ELF-1 (cell line): ENCODE measurements around the gene GMEB2.
"Not testable (repeated sequence)": the region's sequence is repeated elsewhere in the genome, so short reads cannot be mapped to it uniquely, and the experiment has no call there.

Experiments
- DNase-seq: peaks from one replicate; pipeline ENCODE4 v3.0.0-alpha.2; 2016; ENCODE audit warnings: low read depth, low spot score

The GMEB2 gene, protein sequence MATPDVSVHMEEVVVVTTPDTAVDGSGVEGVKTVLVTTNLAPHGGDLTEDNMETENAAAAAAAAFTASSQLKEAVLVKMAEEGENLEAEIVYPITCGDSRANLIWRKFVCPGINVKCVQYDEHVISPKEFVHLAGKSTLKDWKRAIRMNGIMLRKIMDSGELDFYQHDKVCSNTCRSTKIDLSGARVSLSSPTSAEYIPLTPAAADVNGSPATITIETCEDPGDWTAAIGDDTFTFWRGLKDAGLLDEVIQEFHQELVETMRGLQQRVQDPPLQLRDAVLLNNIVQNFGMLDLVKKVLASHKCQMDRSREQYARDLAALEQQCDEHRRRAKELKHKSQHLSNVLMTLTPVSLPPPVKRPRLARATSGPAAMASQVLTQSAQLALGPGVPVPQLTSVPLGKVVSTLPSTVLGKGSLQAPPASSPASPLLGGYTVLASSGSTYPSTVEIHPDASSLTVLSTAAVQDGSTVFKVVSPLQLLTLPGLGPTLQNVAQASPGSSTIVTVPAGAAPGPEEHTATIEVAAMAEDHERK

DNA sequence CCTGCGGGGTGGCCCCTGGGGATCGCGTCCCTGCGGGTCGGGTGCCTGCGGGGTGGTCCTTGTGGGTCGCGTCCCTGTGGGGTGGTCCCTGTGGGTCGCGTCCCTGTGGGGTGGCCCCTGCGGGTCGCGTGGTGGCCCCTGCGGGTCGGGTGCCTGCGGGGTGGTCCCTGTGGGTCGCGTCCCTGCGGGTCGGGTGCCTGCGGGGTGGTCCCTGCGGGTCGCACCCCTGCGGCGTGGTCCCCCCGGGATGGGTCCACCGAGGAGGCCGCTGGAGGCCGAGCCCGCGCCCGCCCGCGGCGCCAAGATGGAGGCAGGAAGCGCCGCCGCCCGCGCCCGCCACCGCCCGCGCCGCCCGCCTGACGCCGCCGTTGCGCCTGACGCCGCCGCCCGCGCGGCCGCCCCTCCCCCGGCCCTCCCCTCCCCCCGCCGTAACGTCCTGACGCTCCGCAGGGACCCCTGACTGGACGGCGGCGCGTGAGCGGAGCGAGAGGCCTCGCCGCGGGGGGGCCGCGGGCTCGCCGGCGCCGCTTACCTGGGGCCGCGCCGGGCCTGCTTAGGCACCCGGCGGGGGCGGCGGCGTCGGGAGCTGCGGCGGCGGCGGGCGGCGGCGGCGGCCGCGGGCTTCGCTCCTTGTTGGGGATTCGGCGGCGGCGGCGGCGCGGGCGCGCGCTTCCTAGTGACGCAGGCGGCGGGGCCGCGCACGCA lies at the start of gene GMEB2:
TSS of gene GMEB2 (minus strand) at position 678 of the 705 bp plus-strand sequence. CDS start 7,704 bp downstream, outside the sequence.
- DNase-seq, result no peak

DNA sequence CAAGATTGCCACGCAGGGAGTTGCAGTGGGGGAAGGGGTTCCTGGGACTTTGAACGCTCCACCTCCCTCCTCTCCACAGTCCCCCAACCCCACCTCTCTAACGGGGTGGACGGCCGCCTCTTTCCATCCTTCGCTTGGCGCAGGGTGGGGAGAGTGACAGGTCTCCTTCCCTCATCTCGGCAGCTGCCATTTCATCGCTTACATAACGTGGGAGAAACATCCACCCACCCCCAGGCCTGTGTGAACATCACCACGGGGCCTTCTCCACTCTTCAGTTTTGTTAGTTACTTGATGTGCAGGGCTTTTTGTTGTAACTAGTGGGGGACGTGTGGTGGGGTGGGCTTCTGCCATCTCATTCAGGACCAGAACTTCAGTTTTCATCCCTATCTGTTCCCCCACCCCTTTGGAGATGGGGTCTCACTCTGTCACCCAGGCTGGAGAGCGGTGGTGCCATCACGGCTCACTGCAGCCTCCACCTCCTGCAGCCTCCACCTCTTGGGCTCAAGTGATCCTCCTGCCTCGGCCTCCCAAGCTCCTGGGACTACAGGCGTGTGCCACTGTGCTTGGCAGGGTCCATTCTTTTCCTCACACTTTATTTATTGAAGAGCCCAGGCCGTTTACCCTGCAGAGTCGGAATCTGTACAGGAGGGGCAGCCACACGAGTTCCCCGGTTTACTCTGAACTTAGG lies 48.9 kb upstream of the GMEB2 start:
- DNase-seq, result no peak

DNA sequence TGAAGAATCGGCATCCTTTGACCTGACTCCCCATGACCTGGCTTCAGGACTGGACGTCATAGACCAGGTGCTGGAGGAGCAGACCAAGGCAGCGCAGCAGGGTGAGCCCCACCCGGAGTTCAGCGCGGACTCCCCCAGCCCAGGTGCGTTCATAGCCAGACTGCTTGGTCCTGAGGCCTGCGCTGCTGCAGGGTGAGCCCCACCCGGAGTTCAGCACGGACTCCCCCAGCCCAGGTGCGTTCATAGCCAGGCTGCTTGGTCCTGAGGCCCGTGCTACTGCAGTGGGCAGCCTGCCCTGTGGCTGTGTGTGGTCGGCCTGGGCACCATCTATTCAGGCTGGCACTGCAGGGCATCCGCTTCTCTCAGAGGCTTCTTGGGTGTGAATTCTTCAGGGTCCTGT lies 47.0 kb upstream of the GMEB2 start:
- DNase-seq, result no peak

DNA sequence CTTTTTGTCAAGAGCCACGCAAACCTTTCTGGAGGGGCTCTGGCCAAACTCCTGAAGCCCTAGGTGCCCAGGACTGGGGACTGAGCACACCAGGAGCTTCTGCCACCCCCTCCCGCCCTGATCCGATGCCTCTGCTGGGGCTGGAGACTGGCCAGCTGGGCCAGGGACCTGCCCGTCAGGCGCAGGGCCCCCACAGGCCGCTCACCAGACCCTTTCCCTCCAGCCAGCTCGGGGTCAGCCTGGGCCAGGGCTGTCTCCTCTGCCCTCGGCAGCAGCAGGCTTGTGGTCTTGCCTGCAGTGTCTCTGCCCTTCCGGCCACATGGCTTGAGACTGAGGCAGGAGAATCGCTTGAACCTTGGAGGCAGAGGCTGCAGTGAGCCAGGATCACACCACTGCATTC lies 45.8 kb upstream of the GMEB2 start:
- no peak for DNase-seq

DNA sequence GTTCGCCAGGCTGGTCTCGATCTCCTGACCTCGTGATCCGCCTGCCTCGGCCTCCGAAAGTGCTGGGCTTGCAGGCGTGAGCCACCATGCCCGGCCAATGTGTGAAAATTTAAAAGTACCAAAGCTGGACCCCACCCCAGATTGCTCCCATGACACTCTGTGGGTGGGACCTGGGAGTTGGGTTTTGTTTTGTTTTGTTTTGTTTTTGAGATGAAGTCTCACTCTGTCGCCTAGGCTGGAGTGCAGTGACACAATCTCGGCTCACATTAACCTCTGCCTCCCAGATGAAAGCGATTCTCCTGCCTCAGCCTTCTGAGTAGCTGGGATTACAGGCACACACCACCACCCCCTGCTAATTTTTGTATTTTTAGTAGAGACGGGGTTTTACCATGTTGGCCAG lies 44.8 kb upstream of the GMEB2 start:
- DNase-seq, result not testable (repeated sequence)

DNA sequence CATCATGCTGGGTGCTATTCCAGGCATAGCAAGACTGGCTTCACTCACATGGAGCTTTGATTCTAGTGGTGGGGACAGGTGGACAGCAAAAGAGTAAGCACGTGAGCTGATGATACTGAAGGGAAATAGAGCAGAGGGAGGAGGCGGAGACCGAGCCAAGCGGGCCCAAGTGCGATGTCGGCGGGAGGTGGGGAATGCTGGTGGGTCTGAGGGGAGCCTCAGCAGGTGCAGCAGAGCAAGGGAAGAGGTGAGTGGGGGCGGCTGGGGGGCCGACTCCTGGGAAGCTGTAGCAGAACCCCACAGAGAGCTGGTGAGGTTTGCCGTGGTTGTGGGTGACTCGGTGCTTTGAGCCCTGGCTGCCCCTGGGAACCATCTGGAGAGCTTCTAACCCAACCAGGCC lies 41.5 kb upstream of the GMEB2 start:
- DNase-seq, result no peak

DNA sequence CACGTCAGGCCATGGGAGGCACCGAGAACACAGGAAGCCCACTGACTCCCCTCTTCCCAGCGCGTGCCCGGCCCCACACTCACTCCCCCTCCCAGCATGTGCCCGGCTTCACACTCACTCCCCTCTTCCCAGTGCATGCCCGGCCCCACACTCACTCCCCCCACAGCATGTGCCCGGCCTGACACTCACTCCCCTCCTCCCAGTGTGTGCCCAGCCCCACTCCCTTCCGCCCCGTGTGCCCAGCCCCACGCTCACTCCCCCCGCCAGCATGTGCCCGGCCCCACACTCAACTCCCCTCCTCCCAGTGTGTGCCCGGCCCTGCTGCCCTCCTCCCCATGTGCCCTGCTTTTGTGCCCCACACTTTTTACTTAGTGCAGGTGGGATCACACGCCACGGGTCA lies 41.0 kb upstream of the GMEB2 start:
- no peak for DNase-seq

DNA sequence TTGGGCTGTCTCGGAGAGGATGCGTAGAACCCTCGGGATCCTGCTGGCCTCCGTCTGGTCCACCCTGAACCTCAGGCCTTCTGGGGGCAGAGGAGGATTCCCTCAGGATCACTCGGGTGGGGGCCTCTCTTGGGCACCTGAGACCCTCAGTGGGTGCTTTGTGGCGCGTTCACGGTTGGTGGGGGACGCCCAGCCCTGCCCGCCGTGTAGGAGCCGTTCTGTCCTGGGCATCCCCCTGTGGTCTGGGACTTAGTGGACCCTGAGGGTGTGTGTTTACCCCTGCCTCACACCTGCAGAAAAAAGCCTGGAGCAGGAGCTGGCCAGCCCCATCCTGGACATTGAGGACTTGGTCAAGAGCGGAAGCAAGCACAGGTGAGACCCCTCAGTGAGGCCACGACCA lies 38.8 kb upstream of the GMEB2 start:
- no peak for DNase-seq

DNA sequence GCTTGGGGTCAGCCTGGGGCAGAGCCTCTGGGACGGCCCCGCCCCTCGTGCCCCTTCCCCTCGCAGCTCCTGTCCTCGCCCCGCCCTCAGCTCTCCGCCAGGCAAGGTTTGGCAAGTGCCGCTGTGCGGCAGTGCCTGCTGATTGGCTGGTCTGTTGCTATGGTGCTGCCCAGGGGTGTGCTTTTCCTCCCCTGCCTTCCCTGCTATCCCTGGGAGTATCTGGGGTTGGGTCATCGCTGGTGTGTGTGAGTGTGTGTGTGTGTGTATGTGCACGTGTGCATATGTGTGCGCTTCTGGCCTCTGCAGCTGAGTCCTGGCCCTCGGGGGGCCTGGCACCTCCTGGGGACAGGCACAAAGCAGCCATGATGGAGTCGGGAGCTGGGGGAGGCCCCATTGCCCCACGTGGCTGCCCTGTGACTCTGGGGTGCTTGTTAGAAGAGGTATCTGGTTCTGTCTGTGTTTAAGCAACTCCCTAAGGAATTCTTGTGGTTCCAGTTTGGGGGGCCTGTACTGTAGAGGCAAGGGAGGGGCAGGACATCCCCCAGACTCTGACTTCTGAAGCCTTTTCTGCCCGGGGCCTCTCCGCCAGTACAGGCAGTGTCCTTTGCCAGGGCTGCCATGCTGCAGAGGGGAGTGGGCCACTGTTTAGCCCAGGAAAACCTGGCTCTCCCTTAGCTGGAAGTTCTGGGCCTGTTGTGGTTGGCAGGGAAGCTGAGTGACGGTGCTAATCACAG lies 38.1 kb upstream of the GMEB2 start:
- DNase-seq, result peak; percentile 50

DNA sequence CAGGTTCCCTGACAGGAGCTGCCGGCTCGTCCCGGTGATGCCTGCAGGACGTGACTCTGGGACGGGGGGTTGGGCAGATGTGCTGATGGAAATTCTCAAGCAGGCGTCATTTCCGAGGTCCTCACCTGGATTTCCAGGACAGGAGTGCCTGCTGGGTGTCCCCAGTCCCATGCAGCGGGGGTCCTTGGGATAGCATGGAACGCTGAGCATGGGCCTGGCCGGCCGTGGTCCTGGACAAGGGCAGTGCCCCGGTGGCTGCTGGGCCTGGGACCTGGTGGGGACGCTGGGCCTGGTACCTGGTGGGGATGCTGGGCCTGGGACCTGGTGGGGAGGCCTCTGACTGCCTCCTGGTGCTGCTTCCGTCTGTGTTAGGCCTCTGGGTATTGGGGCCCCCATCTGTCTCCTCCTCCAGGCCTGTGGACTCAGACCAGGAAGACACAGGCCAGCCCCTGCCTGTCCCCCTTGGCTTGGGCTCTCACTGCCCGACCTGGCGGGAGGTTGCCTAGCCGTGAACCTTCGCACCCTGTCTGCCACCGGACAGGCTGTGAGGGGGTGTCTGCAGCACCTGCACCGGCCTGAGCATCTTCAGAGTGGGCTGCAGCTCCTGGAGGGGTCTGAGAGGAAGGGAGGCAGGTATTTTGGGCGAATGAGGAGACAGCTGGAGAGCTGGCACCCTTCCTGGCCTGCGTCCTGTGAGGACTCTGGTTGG lies 37.4 kb upstream of the GMEB2 start:
- no peak for DNase-seq

DNA sequence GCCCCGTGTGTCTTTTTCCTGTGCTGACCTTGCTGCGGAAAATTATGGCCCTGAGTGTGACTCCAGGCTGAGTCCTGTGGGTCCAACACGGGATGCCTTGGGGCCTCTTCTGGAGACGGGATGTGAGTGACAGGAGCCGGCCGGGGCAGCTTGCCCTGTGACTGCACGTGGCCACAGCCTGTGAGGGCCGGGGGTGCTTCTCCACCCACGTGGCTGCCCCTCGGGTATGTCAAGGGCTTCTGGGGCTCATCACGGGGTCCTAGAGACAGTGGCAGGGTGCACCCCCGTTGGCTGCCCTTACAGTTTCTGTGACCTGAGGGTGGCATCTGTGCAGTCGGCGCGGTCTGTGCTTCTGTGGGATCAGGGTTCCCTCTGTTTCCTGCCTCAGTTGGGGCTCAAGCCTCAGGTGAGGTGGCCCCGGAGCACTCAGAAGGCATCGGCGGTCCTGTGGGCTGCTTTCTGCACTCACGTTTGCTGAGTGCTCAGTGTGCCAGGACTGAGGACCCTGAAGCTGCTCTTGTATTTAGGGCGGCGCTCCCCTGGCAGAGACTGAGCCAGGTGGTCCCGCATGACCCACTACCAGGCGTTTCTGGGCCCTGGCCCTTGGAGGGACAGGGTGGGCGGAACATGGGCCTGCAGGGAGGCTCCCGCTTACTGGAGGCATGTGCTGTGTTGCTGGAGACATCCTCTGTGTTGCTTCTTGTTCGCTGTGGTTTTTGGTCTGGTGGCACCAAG lies 36.6 kb upstream of the GMEB2 start:
- no peak for DNase-seq

DNA sequence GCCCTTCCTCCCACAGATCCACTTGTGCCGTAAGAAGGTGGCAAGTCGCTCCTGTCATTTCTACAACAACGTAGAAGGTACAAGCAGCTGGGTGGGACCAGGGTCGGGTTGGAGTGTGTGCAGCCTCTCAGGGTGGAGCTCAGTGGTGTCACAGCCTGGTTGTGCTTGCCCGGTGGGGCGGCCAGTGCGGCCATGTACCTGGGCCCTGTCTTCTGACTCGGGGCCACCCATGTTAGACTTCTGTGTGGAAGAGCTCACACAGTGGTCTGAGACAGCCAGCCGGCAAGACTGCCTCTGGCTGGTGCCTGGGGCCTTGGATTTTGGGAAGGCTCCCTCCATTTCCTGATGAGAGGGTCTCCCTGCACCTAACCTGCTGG lies 35.9 kb upstream of the GMEB2 start:
- DNase-seq, result no peak

DNA sequence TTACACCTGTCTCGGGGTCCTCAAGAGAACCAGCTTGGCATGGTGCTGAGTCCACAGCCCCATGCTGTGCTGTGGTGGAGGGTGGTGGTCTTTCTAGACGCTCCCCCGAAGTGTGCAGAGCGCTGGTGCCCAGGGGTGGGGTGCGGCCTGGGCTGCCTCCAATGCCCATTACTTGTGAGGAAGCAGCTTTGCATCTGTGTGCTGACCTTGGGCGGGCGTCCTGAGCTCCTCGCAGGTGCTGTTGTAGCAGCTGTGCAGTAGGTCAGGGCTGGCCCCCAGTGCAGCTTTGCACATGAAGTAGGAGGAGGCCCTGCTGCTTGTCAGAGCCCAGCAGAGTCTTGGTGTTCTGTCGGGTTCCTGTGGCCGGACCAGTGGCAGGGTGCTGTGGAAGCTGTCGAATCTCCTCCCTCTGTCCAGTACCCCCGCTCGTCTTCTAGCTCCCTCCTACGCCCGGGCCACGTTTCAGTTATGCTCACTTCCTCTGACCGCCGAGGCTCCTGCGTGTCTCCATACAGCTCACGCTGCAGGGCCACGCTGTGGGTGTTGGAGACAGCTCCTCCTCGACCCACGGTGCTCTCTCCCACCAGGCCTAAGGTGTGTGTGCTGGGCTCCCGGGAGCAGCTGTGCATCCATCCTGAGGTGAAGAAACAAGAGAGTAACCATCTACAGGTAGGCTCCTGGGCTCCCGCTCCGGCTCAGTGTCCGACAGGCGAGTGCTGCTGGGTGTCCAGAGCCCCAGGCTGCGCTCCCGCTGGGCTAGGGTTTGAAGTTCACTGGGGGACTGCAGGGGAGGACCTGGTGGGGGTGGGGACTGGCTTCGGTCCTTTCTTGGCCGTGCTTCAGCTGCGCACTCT lies 35.3 kb upstream of the GMEB2 start:
- DNase-seq, result no peak

DNA sequence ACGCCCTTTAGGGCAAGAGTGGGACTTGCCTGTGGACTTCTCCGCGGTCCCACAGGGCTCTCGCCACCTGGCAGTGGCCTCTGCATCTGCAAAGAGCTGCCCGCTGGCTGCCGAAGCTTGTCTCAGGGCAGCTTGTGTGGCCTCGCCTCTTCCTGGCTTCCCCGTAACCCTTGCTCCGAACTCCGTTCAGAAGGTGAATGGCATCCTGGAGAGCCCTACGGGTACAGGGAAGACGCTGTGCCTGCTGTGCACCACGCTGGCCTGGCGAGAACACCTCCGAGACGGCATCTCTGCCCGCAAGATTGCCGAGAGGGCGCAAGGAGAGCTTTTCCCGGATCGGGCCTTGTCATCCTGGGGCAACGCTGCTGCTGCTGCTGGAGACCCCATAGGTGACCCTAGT lies 34.2 kb upstream of the GMEB2 start:
- no peak for DNase-seq

DNA sequence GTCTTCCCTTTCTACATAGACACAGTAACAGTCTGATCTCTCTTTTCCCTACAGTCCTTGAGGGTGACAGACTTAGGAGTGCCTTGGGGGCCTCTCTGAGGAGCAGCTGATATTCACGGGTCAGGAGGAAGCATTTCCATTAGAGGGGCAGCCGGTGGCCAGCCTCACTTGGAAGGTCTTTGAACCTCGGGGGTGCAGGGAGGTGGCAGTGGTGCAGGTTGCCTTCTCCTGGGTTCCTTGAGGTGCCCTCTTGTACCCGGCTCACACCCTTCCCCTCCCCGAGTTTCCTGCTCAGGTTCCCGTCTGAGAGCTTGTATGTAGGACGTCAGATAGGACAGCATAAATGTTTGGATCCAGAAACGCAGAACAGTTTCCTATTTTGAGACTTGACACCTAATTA lies 33.7 kb upstream of the GMEB2 start:
- DNase-seq, result no peak

DNA sequence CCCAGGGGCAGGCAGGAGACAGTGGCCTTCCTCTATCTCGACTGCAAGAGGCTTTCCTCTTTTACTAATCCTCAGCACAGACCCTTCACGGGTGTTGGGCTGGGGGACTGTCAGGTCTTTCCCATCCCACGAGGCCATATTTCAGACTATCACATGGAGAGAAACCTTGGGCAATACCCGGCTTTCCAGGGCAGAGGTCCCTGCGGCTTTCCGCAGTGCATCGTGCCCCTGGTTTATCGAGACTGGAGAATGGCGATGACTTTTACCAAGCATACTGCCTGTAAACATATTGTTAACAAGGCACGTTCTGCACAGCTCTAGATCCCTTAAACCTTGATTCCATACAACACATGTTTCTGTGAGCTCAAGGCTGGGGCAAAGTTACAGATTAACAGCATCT lies 33.3 kb upstream of the GMEB2 start:
- not testable (repeated sequence) for DNase-seq

DNA sequence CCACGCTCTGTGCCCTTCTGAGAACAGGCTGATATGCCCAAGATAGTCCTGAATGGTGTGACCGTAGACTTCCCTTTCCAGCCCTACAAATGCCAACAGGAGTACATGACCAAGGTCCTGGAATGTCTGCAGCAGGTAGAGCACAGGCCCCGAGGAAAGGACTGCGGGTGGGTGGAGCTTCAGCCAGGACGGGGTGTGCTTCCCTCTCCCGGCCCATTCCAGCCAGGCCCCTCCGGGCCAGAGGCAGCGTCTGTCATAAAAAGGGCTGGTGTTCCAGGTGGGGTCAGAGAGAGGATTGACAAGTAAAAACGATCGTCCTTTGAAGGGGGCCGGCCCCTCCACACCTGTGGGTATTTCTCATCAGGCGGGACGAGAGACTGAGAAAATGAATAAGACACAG lies 32.5 kb upstream of the GMEB2 start:
- DNase-seq, result peak; percentile 63

DNA sequence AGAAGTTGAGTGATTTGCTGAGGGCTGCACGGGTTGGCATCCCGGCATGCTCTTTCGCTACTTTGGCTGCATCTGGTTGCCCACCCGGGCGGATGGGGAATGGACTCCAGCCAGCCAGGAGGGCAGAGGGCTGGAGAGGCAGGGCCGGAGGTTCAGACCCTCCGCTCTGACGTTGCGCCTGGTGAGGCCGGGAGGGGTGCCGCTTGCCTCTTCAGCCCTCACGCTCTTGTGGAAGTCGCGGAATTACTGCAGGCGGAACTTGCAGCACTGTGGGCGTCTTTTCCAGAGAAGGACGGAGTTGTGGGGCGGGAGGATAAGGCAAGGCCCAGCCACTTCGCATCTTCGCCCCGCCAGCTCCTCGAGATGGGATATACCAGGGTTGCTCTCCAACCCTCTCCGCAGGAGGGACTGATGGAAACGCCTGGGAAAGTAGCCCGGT lies 31.9 kb upstream of the GMEB2 start:
- DNase-seq, result no peak
